Dedifferentiated amniotic fluid mesenchymal stem cell (primary cell): ENCODE data around the gene DYNC2I2.
"Not testable (repeated sequence)": the region's sequence is repeated elsewhere in the genome, so short reads cannot be mapped to it uniquely, and the experiment has no call there.

Experiments
- DNase-seq: peaks from one replicate; pipeline ENCODE4 v3.0.0-alpha.2; 2016; ENCODE audit errors: extremely low spot score

Gene DYNC2I2

DNA sequence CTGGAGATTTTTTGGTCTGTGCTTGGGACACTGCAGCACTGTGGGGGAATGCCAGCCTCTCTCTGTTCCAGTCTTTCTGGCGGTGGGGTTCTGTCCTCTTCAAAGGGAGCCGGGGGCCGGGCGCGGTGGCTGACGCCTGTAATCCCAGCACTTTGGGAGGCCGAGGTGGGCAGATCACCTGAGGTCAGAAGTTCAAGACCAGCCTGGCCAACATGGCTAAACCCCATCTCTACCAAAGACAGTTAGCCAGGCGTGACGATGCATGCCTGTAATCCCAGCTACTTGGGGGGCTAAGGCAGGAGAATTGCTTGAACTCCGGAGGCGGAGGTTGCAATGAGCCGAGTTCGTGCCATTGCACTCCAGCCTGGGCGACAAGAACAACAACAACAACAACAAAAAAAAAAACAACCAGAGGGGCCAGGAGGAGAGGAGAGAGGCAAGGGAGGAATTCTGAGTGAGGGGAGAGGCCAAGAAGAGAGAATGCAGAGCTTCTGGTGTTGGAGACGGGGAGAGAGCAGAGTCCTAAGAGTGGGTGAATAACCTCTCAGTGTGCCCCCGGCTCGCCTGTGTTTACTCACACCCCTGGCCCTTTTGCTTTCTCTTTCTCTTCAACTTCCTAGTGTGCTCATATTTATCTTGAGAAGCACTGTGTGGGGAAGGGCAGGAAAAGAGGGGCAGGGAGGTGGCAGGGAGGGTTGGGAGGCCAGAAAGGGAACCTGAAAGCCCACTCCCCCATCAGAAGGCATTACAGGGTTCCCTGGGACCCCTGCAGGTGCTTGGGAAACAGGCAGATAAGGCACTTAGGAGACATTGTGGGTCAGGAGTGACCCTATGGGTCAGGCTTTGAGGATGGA lies 29.2 kb upstream of the DYNC2I2 start:
- no peak for DNase-seq

DNA sequence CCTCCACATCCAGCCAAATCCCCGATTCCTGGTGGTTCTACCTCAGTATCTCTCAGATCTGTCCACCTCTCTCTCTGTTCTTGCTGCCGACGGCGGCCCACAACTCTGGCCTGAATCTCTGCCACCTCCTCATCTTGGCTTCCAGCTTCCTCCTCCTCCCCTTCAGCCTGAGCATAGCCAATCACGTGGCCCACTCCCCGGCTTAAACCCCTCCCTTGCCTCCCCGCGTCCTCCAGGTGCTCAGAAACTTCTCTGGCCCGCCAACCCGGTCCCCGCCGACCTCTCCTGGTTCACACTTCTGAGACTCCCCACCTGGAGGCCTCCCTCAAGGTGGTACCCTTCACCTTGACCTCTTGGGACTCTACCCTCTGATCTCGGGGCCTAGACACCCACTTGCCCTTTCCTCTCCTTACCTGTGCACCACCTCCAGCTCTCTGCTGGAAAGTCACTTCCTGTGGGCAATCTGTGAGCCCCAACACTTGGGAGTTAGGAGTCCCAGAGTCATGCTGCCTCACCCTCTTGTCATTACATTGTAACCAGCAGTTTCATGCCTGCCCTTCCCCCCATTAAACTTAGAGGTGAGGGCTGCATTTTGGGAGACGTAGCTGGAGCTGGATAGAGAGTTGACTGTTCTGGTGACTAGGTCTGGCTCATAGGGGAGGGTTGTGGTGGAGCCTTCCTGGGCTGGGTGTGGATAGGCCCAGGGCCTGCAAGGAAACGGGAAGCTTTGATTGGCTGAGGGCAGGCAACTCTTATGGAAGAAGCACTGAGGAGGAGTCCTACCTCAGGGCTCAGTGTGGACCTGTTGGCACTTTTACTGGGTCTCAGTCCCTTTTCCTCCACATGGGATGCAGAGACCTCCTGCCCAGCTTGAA lies 27.9 kb upstream of the DYNC2I2 start:
- DNase-seq: peak; percentile 47

DNA sequence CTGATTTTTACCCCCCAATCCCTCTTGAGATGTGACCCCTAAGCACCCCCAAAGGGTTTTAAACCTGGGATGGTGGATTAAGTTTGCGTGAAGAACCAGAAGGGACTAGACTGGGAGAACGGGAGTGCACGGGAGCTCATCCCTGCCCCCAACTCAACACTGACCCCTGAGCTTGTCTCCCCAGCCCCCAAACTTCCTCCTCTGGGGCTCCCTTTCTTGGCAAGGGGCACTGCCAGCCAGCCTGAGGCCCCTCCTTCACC lies 27.3 kb upstream of the DYNC2I2 start:
- DNase-seq: no peak

DNA sequence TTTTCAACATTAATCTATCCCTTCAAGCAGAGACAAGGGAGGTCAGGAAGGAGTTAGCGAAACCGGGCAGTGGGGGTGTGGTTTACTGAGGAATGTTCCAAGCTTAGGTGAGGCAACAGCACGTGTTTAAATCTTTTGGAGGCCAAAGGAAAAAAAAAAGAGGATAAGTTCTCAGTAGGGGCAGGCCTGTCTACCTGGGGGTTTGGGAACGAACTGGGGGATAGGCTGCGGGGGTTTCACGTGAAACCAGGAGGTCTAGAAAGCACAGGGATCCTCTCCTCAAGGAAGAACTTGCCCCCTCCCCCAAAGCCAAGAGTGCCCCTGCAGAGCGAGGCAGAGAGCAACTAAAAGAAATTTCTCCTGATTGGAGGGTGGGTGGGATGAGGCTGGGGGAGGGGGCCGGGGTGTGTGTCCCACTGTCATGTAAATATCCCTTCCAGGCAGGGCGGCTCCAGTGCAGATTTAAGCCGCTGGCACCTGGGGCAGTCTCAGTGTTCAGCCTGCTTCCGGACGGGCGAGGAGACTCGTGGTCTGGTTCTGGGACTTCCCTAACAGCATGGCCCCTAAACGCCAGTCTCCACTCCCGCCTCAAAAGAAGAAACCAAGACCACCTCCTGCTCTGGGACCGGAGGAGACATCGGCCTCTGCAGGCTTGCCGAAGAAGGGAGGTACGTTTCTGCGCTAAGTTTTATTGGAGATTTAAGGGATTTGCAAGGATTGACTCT lies 26.9 kb upstream of the DYNC2I2 start:
- DNase-seq: no peak

DNA sequence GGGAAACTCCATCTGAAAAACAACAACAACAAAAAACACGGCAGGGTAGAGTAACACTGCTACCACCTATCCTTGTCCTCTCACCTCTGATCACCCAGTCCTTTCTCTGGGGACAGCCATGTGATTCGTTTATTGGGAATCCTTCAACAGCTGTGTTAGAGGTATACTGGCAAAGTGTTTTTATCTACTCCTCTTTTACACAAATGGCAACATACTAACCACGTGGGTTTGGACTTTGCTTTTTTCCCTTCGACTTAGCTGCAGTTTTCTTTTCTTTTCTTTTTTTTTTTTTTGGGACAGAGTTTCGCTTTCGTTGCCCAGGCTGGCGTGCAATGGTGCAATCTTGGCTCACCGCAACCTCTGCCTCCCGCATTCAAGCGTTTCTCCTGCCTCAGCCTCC lies 21.1 kb upstream of the DYNC2I2 start:
- DNase-seq: no peak

DNA sequence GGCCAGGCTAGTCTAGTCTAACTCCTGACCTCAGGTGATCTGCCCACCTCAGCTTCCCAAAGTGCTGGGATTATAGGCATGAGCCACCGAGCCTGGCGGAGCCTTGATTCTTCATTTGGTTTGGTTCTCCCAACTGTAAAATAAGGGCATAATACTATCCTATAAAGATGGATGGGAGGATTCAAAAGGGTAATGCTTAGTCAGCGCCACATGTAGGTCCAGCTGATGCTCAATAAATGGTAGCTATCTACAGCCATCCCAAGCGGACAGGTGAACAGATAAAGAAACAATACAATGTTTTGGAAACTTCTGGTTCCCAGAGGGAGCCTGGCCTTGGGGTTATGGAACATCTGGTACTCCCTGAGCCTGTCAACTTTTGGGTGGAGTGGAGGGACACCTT lies 18.7 kb upstream of the DYNC2I2 start:
- DNase-seq: no peak

DNA sequence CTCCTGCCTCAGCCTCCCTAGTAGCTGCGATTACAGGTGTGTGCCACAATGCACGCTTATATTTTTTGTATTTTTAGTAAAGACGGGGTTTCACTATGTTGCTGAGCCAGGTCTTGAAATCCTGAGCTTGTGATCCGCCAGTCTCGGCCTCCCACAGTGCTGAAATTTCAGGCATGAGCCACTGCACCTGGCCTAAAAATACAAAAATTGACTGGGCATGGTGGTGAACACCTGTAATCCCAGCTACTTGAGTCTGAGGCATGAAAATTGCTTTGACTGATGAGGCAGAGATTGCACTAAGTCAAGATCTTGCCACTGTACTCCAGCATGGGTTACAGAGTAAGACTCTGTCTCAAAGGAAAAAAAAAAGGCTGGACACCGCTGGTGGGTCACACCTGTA lies 13.1 kb upstream of the DYNC2I2 start:
- DNase-seq: no peak

DNA sequence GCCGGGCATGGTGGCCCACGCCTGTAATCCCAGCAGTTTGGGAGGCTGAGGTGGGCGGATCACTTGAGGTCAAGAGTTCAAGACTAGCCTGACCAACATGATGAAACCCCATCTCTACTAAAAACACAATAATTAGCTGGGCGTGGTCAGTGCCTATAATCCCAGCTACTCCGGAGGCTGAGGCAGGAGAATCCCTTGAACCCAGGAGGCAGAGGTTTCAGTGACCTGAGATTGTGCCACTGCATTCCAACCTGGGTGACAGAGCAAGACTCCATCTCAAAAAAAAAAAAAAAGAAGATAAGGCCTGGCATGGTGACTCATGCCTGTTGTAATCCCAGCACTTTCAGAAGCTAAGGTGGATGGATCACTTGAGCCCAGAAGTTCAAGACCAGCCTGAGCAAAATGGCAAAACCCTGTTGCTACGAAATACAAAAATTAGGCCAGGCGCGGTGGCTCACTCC lies 9.9 kb upstream of the DYNC2I2 start:
- not testable (repeated sequence) for DNase-seq

DNA sequence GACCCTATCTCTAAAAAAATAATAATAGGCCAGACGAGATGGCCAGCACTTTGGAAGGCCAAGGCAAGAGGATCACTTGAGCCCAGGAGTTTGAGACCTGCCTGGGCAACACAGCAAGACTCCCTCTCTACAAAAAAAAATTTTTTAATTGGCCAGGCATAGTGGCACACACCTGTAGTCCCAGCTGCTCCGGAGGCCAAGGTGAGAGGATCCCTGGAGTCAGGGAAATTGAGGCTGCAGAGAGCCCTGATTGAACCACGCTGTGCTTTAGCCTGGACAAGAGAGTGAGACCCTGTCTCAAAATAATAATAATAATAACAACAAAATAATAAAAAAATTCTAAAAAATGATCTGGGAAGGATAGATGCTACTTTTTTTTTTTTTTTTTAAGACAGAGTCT lies 1.1 kb upstream of the DYNC2I2 start:
- DNase-seq: no peak

DNA sequence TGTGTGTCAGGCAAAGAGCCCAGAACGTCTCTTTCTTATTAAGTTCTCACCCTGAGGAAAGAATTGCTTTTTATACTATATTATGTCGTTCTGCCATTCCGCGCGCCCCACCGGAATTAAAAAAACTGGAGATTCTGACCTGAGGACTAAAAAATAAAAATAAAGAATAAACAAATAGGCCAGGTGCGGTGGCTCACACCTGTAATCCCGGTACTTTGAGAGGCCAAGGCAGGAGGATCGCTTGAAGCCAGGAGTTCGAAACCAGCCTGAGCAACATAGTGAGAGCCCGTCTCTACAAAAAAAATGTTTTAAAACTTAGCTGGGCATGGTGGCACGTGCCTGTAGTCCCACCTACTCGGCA lies 677 bp upstream of the DYNC2I2 start:
- DNase-seq: no peak

DNA sequence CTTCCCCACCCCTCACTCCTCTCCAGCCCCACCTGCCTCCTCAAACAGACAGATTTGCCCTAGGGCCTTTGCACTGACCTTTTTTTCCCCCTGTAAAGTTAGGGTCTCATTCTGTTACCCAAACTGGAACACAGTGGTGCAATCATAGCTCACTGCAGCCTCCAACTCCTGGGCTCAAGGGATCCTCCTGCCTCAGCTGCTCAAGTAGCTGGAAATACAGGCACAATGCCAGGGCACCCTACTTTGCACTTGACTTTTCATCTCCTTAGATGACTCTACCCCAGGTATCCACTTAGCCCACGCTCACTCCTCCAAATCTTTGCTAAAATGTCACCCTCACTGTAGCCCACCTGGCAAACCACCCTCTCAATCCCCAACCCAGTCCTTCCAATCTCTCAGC lies 2.2 kb downstream of the DYNC2I2 start:
- DNase-seq: no peak

DNA sequence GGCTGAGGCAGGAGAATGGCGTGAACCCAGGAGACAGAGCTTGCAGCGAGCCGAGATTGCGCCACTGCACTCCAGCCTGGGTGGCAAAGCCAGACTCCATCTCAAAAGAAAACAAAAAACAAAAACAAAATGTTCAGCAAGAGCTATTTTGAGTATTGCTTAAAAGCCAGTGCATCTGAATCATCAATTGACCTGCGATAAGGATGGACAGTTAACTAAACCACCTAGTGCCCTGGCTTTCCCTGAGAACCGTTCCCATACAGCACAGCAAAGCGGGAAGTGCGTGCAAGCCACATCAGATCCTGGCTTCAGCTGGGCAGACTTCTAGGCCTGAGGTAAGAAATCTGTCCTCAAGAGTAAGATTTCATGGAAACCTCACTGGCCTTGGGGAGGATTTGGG lies 2.7 kb downstream of the DYNC2I2 start:
- DNase-seq: no peak

DNA sequence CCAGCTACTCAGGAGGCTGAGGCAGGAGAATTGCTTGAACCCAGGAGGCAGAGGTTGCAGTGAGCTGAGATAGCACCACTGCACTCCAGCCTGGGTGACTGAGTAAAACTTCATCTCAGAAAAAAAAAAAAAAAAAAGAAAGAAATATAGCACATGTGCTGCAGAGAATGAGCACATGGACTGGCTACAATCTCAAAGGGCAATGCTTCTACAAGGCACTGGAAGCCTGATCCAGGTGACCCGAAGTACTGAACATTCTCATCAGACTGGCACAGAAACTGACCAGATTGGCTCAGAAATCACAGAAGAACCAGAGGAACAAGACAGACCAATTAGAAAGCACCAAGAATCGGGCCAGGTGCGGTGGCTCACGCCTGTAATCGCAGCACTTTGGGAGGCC lies 4.8 kb downstream of the DYNC2I2 start:
- no peak for DNase-seq

DNA sequence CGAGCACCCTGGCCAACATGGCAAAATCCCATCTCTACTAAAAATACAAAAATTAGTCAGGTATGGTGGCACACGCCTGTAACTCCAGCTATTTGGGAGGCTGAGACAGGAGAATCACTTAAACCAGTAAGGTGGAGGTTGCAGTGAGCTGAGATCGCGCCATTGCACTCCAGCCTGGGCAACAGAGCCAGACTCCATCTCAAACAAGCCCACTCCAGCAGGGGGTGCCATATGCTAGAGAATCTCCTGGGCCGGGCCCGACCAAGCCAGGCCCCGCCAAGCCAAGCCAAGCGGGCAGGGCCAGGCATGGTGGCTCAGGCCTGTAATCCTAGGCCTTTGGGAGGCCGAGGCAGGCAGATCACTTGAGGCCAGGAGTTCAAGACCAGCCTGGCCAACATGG lies 8.4 kb downstream of the DYNC2I2 start:
- not testable (repeated sequence) for DNase-seq

DNA sequence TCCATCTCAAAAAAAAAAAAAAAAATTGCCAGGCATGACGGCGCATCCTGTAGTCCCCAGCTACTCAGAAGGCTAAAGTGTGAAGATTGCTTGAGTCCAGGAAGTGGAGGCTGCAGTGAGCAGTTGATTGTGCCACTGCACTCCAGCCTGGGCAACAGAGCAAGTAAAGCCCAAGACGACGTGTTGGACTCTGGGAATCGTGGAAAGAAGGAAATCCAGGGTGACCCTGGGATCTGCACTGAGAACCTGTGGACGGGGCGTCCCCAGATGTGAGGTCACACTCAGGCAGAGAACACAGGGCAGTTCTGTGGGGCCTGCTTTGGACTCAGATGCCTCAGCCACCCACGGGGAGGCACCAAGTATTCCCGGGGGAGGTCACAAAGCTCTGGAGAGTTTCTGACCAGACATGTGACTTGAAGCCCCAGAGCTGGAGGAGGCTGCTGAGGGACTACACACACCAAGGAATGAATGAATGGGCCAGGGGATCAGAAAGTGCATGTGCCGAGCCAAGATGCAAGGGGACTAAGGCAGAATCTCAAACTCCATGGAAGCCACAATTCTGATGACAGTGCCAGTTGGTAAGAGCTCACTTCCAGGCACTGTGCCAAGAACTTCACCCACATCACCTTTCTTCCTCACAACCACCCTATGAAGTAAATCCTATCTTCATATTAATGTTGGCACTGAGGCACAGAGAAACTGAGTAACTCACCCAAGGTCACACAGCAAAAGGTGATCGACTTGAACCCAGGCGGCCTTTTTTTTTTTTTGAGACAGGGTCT lies 12.9 kb downstream of the DYNC2I2 start:
- no peak for DNase-seq

DNA sequence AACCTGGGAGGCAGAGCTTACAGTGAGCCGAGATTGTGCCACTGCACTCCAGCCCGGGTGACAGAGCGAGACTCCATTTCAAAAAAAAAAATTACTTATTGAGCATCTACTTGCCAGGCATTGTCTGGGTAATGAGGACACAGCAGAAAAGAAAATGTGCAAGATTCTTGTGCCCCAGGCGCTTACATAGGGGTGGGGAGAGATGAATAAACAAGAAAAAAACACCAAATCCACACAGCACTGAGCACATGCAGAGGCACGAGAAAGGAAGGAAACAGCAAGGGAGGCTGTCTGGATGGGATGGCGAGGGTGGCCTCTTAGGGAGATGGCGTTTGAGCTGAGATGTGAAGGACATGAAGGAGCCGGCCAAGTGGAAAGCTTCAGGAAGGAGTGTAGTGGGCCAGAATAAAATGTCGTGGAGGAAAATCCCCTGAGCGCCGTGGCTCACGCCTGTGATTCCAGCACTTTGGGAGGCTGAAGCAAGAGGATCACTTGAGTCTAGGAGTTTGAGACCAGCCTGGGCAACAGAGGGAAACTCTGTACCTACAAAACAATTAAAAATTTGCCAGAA lies 13.9 kb downstream of the DYNC2I2 start:
- no peak for DNase-seq

DNA sequence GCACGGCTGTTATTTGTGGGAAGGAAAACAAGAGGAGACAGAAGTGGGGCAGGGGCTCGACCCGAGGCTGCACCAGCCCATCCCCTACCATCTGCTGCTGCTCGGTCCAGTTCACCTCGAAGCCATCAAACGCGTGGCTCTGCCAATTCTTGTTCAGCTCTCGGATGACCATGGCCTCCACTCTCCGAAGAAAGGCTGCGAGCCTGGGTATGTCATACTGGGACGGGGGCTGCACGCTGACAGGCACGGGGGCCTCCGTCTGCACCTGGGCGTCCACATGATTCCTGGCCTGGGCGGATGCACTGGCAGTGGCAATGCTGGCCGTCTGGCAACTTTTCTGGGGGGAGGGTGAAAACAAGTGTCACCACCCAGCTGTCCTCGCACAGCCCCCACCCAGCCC lies 16.0 kb downstream of the DYNC2I2 start:
- DNase-seq: no peak

DNA sequence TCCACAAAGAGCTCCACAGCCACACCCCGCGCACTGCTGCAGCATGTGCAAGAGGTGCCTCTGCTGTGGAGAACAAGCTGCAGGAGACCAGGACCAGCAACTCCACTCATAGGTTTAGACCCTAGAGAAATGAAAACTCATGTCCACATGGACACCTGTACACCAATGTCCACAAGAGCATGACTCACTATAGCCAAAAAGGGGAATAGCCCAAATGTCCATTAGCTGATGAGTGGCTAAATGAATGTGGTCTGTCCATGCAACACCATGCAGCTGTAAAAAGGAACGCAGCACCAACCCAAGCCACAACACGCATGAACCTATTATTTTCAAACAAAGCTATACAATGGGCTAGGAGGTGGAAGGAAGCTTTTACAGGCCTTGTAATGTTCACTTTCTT lies 18.1 kb downstream of the DYNC2I2 start:
- DNase-seq: no peak

DNA sequence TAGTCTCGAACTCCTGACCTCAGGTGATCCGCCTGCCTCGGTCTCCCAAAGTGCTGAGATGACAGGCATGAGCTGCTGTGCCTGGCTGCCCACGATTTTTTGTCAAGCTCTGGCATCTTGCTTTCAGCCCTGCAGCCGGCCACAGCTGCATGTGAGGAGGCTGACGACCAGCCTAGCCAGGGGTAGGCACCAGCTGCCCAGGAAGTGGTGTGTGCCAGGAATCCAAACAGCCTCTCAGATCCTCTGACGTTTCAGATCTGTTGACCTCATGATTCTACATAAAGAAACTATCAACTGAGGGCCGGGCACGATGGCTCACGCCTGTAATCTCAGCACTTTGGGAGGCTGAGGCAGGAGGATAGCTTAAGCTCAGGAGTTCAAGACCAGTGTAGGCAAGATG lies 19.0 kb downstream of the DYNC2I2 start:
- DNase-seq: no peak

DNA sequence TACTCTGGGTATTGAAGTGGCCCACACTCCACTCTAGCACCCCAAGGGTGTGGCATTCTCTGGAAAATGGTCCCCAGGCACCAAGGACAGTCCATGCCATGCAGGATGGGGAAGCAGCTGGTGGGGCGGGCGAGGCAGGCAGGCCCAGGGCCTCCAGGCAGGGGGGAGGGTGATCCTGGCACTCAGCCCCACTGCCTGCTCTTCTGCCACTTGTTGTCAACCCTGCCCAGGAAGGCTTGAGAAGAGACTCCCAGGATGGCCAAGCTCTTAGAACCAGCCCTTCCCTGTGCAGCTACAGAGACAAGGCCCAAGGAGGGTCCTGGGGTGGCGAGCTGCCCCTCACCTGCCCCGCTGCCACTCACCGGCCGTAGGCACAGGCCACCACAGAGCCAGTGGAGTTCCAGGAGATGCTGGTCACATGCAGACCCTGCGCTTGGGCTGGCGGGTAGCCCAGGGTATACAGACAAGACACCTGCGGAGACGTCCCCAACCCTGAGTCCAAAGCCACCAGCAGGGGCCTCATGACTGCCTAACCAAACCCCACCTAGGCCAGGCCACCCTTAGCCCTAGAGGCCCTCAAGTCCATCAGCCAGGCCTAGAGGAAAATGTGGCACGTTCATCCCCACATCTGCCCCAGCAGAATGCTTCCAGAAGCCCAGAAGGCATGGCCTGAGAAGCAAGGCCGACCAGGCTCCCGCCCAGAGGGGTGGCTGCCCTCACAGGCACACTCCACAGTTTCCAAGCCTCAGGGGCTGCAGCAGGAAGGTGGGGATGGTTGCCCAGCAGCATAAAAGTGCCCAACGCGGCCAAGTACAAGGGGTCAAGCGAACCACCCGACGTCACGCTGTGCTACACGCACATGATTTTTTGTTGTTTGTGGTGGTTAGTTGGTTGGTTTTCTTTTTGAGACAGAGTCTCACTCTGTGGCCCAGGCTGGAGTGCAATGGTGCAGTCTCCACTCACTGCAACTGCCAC lies 19.8 kb downstream of the DYNC2I2 start:
- DNase-seq: no peak
